NT2/D1 (cell line): Measurements from ENCODE around the gene CLIC6.

Experiments used
- SUZ12 ChIP-seq: IDR thresholded peaks from 2 replicates; pipeline ENCODE4 v1.6.1; 2011; ENCODE audit not compliant: insufficient read length, insufficient read depth; ENCODE audit errors: extremely low read depth
- YY1 ChIP-seq: IDR thresholded peaks from 2 replicates; pipeline ENCODE4 v1.6.1; 2011; ENCODE audit not compliant: insufficient read length, insufficient read depth
- ZNF274 ChIP-seq: IDR thresholded peaks from 2 replicates; pipeline ENCODE4 v1.6.1; 2011; ENCODE audit warnings: mild to moderate bottlenecking, low read depth, low read length

DNA sequence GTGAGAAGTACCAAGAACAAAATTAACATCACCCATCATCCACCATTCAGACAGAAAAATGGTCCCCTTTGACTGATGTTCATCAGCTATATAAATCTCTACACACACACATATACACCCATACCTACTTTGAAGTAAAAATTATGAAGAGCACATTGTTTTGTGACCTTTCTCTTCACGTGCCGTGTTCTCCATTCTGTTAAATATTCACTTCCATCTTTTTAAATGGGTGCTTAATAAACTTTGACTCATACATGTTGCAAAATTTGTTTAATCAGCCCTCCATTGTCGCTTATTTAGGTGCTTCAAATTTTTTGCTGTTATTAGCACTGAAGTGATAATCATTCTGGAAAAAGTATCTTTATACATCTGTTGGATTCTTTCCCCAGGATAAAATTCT lies 80.1 kb downstream of the CLIC6 start:
- TF ChIP-seq SUZ12: no peak
- no peak for TF ChIP-seq YY1
- TF ChIP-seq ZNF274: no peak
